ENCODE results near the gene SOCS6.

DNA sequence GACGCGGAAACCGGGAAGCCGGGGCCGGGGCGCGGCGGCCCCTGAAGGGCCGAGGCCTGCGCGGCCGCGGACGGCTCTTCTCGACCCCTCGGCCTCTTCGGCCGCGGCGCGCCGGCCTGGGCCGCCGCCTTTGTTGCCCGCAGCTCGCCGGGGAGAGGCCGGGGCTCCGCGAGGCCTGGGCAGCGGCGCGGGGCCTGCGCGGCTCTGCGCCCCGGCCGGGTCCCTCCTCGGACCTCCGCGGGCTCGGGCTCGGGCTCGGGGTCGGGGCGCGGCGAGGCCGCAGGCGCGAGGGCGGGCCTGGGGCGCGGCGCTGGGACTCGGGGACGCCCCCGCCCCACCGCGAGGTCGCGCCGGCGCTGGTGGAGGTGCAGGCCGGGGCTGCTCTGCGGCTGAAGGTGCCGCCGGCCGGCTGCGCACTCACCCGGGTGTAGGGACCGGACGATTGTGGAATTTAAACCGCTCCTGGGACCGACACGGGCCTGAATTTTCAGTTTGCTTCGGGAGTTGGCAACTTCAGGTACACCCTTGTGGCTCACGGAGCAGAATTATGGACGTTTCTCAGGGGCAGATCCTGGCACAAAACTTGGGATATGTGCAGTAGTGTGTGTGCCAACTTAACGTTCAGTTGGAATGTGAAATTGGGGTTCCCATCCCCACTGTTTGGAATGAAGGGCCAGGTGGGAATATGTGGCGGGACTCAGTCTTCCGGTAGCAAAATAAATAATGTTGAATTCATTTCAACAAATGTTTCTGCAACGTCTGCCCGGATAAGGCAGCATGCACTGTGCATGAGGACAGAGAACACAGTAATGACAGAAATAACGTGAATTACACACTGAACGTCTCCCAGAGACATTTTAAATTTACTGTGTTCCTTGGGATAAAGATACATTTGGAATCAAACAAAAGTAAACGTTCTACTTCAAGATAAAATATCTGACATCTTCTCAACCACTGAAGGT, 787 bp downstream of the SOCS6 start:
- TF ChIP-seq, protein P1, sequence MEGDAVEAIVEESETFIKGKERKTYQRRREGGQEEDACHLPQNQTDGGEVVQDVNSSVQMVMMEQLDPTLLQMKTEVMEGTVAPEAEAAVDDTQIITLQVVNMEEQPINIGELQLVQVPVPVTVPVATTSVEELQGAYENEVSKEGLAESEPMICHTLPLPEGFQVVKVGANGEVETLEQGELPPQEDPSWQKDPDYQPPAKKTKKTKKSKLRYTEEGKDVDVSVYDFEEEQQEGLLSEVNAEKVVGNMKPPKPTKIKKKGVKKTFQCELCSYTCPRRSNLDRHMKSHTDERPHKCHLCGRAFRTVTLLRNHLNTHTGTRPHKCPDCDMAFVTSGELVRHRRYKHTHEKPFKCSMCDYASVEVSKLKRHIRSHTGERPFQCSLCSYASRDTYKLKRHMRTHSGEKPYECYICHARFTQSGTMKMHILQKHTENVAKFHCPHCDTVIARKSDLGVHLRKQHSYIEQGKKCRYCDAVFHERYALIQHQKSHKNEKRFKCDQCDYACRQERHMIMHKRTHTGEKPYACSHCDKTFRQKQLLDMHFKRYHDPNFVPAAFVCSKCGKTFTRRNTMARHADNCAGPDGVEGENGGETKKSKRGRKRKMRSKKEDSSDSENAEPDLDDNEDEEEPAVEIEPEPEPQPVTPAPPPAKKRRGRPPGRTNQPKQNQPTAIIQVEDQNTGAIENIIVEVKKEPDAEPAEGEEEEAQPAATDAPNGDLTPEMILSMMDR (conservative IDR thresholded peaks at IDR 0.05 in 1 of 2, IDR thresholded peaks at IDR 0.05 in 1 of 2; ENCODE audit: extremely low read depth in 1 of 2, insufficient read depth in 1 of 2, low read depth in 1 of 2, low read length in 2 of 2): no peak
- no peak for TF ChIP-seq EZH2 (IDR thresholded peaks at IDR 0.05; ENCODE audit: borderline replicate concordance, low read length)
